OCI-LY7 (cell line): ENCODE measurements around the gene JRKL. TPM values are rescaled to one million over a fixed set of nuclear protein-coding genes. Genes with fewer than 3 reads are reported as not detected.

Experiments
- Bru-seq: library from RNA; stranded (reverse); fragments of 400-500 nt; gene quantifications from one replicate; lab custom pipeline; 2021; lab: Mats Ljungman, UMichigan
- BruChase-seq, 2 experiments: library from RNA; stranded (reverse); fragments of 400-500 nt; gene quantifications; one replicate each; lab custom pipeline; 2021; lab: Mats Ljungman, UMichigan
- BruUV-seq: library from RNA; stranded (reverse); fragments of 400-500 nt; replicated peaks from 2 replicates; lab custom pipeline; 2021; lab: Mats Ljungman, UMichigan
- CTCF ChIA-PET: fragments of 300-600 bp; sonication (Branson Sonifier 250); formaldehyde crosslinking; loops from one replicate; lab custom pipeline; 2022; ENCODE audit warnings: antibody characterized with exemption; ENCODE audit not compliant: unreplicated experiment; lab: Charles Lee
- POLR2A ChIA-PET: fragments of 300-600 bp; sonication (Branson Sonifier 250); formaldehyde crosslinking; loops from one replicate; lab custom pipeline; 2022; ENCODE audit warnings: antibody characterized with exemption; lab: Charles Lee
- DNase-seq: peaks from one replicate; pipeline ENCODE4 v3.0.0-alpha.2; 2015; ENCODE audit warnings: low spot score
- H2AFZ ChIP-seq: fragments of 200-600 bp; sonication (generic), shearing (Covaris generic); 2 replicates; pipeline ENCODE4 v1.6.1; 2014; ENCODE audit warnings: mild to moderate bottlenecking, antibody characterized with exemption, low read length, moderate library complexity
- H3K27ac ChIP-seq: fragments of 200-600 bp; sonication (generic); 2 replicates; pipeline ENCODE4 v1.5.1; 2014; ENCODE audit warnings: mixed run types, low read depth, mild to moderate bottlenecking, moderate library complexity, low read length, inconsistent platforms; ENCODE audit not compliant: poor library complexity, severe bottlenecking
- H3K36me3 ChIP-seq: fragments of 200-600 bp; sonication (generic); 2 replicates; pipeline ENCODE4 v1.6.1; 2014; ENCODE audit warnings: mild to moderate bottlenecking, antibody characterized with exemption, low read length, moderate library complexity, mixed read lengths; ENCODE audit not compliant: insufficient read depth
- H3K4me1 ChIP-seq: fragments of 200-600 bp; sonication (generic); 2 replicates; pipeline ENCODE4 v1.5.1; 2014; ENCODE audit warnings: mild to moderate bottlenecking, low read length; ENCODE audit not compliant: insufficient read depth, poor library complexity, severe bottlenecking
- H3K4me2 ChIP-seq: fragments of 200-600 bp; sonication (generic); 2 replicates; pipeline ENCODE4 v1.6.1; 2014; ENCODE audit warnings: mild to moderate bottlenecking, low read length
- H3K4me3 ChIP-seq: fragments of 200-600 bp; sonication (generic); 2 replicates; pipeline ENCODE4 v1.5.1; 2014; ENCODE audit warnings: mild to moderate bottlenecking, low read depth, low read length; ENCODE audit not compliant: poor library complexity, severe bottlenecking
- H3K79me2 ChIP-seq: fragments of 200-600 bp; sonication (generic); 2 replicates; pipeline ENCODE4 v1.6.1; 2016; ENCODE audit warnings: low read depth, mild to moderate bottlenecking, low read length, moderate library complexity, mixed read lengths; ENCODE audit not compliant: insufficient read depth
- H3K9me2 ChIP-seq: fragments of 200-600 bp; sonication (generic); 2 replicates; pipeline ENCODE4 v1.6.1; 2016; ENCODE audit warnings: mild to moderate bottlenecking, low read length, mixed read lengths; ENCODE audit not compliant: insufficient read depth
- H3K9me3 ChIP-seq: fragments of 200-600 bp; sonication (generic); 2 replicates; pipeline ENCODE4 v1.6.1; 2014; ENCODE audit warnings: mild to moderate bottlenecking, mixed run types, low read length, mixed read lengths
- H4K20me1 ChIP-seq: fragments of 200-600 bp; sonication (generic); 2 replicates; pipeline ENCODE4 v1.6.1; 2014; ENCODE audit warnings: mild to moderate bottlenecking, antibody characterized with exemption, low read length, moderate library complexity, mixed read lengths; ENCODE audit not compliant: insufficient read depth
- EZH2phosphoT487 ChIP-seq: fragments of 200-600 bp; sonication (generic); IDR thresholded peaks from 2 replicates; pipeline ENCODE4 v1.6.1; 2018; ENCODE audit warnings: low read depth, borderline replicate concordance, mild to moderate bottlenecking, mixed run types, antibody characterized with exemption, low read length, moderate library complexity, mixed read lengths
- intact Hi-C: fragments of 100-400 bp; cut with micrococcal nuclease; formaldehyde crosslinking; loops from one replicate; pipeline ENCODE4 v1.10.0; 2022; ENCODE audit not compliant: unreplicated experiment
- long read RNA-seq: library from polyadenylated mRNA; stranded (forward); transcript quantifications from one replicate; pipeline ENCODE4 v2.0.0, GENCODE V29; 2022
- total RNA-seq, 2 experiments: library from RNA; depleted of rRNA in 1 of 2; stranded (reverse); fragments of >200 nt in 1 of 2; shearing (Covaris generic) in 1 of 2; gene quantifications; 2 replicates each; pipeline ENCODE4 v1.2.3, GENCODE V29; 2014 to 2022
- TF ChIP-seq, protein P1 (sequence below): fragments of 200-600 bp; sonication (generic); conservative IDR thresholded peaks from 2 replicates; pipeline ENCODE4 v1.5.1; 2014; ENCODE audit warnings: mild to moderate bottlenecking, antibody characterized with exemption, low read length, moderate library complexity, mixed read lengths

The JRKL gene
- total RNA-seq (2014; rRNA removed; shearing (Covaris generic)) (4.9 and 6.0 TPM in 2 replicates), total RNA-seq (2022) (10.0 and 12.3 TPM in 2 replicates), Bru-seq, nascent RNA (percentile 75 among the genes with signal in this experiment), BruChase-seq, experiment 1, labeled RNA remaining after a 6-hour chase (percentile 76 among the genes with signal in this experiment), BruChase-seq, experiment 2, labeled RNA remaining after a 2-hour chase (percentile 89 among the genes with signal in this experiment)
- long read RNA-seq, transcript JRKL-201 (2 exons, 2,855 nt), result major isoform, 10 of 15 reads
- long read RNA-seq, partial matches to known transcripts, result 0 of 15 reads
- long read RNA-seq, other reads (novel, unspliced or antisense), result 5 of 15 reads

- BruUV-seq, result no TSS peak
- peak within 1 kb of the TSS; percentile 90 for H3K4me2 ChIP-seq
- no peak for TF ChIP-seq EZH2phosphoT487
- no peaks in the 10 kb centered on the region for H3K9me3 ChIP-seq
- H2AFZ ChIP-seq, result peak within 1 kb of the TSS; percentile 90
- CTCF ChIA-PET, result interaction anchor here (0.7 to 1.3 kb wide), 2 partner anchors 47 to 113 kb away, joined by 4 read pairs; partner anchors contain the start of gene MAML2
- H3K4me1 ChIP-seq, result peaks cover 32% of the 10 kb centered on the region
- no peaks in the 10 kb centered on the region for H3K9me2 ChIP-seq
- H4K20me1 ChIP-seq, result no peaks in the 10 kb centered on the region
- peaks cover 9% of the 10 kb centered on the region for H3K36me3 ChIP-seq
- peak; percentile 95 for DNase-seq
- intact Hi-C loops, result loop anchor here (2.0 to 10.0 kb wide), 7 partner anchors 47 to 675 kb away; partner anchors contain the start of genes CEP57 and MAML2
- H3K27ac ChIP-seq, result peak within 1 kb of the TSS; percentile 56
- H3K4me3 ChIP-seq, result peak within 1 kb of the TSS; percentile 82
- H3K79me2 ChIP-seq, result peaks cover 47% of the 10 kb centered on the region; the same call in 1 of the 2 replicates
- POLR2A ChIA-PET, result interaction anchor here (0.5 to 2.5 kb wide), 28 partner anchors 10 to 1292 kb away, joined by 3 to 9 read pairs (median 4); partner anchors contain the start of genes CEP57, FAM76B and MAML2
Measured at GRCh38 chr11:96389720-96390487, at the start of gene JRKL, which contains the start of gene CCDC82. Gene JRKL (plus strand): TSS chr11:96390013. CDS start chr11:96390650, 637 bp downstream. Gene CCDC82 (minus strand): TSS chr11:96389912. CDS start chr11:96384747, 5,165 bp downstream.

- Histone ChIP-seq H3K36me3 (no peaks in the 10 kb centered on the region), H3K4me3 (no peak overlapping the region), H2AFZ (no peak overlapping the region), H3K4me1 (peaks cover 39% of the 10 kb centered on the region), H3K27ac (no peak overlapping the region), H3K4me2 (no peak overlapping the region), H4K20me1 (no peaks in the 10 kb centered on the region), H3K79me2 (no peaks in the 10 kb centered on the region), H3K9me3 (no peaks in the 10 kb centered on the region), H3K9me2 (no peaks in the 10 kb centered on the region)
- ChIA-PET POLR2A (interaction anchor here (0.6 kb wide), 1 partner anchor 97 kb away, joined by 5 read pairs; no protein-coding TSS in a partner anchor), CTCF (interaction anchor here (0.6 to 0.9 kb wide), 2 partner anchors 217 to 224 kb away, joined by 3 to 4 read pairs; no protein-coding TSS in a partner anchor)
- intact Hi-C loops, result no loop called here
- BruUV-seq, result no TSS peak
- TF ChIP-seq, protein P1, sequence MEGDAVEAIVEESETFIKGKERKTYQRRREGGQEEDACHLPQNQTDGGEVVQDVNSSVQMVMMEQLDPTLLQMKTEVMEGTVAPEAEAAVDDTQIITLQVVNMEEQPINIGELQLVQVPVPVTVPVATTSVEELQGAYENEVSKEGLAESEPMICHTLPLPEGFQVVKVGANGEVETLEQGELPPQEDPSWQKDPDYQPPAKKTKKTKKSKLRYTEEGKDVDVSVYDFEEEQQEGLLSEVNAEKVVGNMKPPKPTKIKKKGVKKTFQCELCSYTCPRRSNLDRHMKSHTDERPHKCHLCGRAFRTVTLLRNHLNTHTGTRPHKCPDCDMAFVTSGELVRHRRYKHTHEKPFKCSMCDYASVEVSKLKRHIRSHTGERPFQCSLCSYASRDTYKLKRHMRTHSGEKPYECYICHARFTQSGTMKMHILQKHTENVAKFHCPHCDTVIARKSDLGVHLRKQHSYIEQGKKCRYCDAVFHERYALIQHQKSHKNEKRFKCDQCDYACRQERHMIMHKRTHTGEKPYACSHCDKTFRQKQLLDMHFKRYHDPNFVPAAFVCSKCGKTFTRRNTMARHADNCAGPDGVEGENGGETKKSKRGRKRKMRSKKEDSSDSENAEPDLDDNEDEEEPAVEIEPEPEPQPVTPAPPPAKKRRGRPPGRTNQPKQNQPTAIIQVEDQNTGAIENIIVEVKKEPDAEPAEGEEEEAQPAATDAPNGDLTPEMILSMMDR, result no peak
- no peak for TF ChIP-seq EZH2phosphoT487
- DNase-seq, result no peak
Measured at GRCh38 chr11:96340555-96340885, 49.3 kb upstream of the JRKL start.
